ENCODE measurements around the gene KHK.

Gene KHK

DNA sequence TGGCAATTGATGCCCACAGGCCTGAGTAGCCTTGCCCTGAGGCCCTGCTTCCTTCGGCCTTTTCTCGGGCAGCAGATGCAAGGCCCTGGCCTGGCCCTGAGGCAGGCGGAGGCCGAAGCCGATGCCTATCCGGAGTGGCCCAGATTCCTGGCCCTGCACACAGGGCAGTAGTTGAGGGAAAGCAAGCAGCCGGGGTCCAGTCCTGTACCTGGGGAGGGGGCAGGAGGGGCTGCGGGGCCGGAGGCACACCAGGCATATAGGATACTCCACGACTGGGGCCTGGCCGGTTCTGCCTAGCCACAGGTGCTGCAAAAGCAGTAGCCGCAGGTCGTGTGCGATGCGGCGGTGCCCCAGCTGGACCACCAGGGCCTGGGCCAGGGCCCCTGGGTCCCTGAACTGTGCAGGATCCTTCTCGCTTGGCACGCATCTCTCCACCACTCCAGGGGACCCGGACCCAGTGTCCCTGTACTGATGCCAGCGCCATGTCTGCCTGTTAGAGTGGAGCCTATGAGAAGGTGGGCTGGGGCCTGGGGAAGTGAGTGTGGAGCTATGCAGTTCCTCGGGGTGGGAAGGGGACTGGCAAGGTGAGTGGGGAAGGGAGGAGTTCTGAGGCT lies 50.9 kb downstream of the KHK start:
- H3K9me3 ChIP-seq (ENCODE audit: control insufficient read depth, insufficient read depth, low read depth, low read length) = no peaks in the 10 kb centered on the region
- no peaks in the 10 kb centered on the region for H3K4me1 ChIP-seq (ENCODE audit: control insufficient read depth, insufficient read depth, low read length)
- H3K4me3 ChIP-seq (ENCODE audit: low read depth, low read length) = no peak overlapping the region
- no peak overlapping the region for H3K27ac ChIP-seq (ENCODE audit: extremely low read depth, low read depth, low read length)
- H3K36me3 ChIP-seq (ENCODE audit: control insufficient read depth in 2 of 2, insufficient read depth in 1 of 2, low read length in 2 of 2) = peaks cover 4 to 7% of the 10 kb centered on the region in 2 experiments; a peak in 1 of 3 replicates
- POLR2A ChIA-PET = no interaction called here
- CTCF ChIA-PET = interaction anchor here (0.8 kb wide), 1 partner anchor 144 kb away, joined by 3 read pairs; no protein-coding TSS in a partner anchor
- TF ChIP-seq SP2 (tag by site-specific recombination; IDR thresholded peaks at IDR 0.05) = no peak
- no peak for TF ChIP-seq REPIN1 (tag by site-specific recombination; IDR thresholded peaks at IDR 0.05; ENCODE audit: low read depth)
- TF ChIP-seq, protein P1, sequence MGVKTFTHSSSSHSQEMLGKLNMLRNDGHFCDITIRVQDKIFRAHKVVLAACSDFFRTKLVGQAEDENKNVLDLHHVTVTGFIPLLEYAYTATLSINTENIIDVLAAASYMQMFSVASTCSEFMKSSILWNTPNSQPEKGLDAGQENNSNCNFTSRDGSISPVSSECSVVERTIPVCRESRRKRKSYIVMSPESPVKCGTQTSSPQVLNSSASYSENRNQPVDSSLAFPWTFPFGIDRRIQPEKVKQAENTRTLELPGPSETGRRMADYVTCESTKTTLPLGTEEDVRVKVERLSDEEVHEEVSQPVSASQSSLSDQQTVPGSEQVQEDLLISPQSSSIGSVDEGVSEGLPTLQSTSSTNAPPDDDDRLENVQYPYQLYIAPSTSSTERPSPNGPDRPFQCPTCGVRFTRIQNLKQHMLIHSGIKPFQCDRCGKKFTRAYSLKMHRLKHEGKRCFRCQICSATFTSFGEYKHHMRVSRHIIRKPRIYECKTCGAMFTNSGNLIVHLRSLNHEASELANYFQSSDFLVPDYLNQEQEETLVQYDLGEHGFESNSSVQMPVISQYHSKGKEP (tag by site-specific recombination; IDR thresholded peaks at IDR 0.05) = no peak
- TF ChIP-seq HOXC10 (CRISPR knock-in tag; IDR thresholded peaks at IDR 0.05) = no peak
- TF ChIP-seq ZNF621 (tag by site-specific recombination; IDR thresholded peaks at IDR 0.05) = no peak
- no peak for TF ChIP-seq ZNF114 (tag by site-specific recombination; IDR thresholded peaks at IDR 0.05)
- TF ChIP-seq KLF8 (tag by site-specific recombination; IDR thresholded peaks at IDR 0.05) = no peak
- TF ChIP-seq ZNF843 (tag by site-specific recombination; IDR thresholded peaks at IDR 0.05) = no peak
- TF ChIP-seq, protein P2, sequence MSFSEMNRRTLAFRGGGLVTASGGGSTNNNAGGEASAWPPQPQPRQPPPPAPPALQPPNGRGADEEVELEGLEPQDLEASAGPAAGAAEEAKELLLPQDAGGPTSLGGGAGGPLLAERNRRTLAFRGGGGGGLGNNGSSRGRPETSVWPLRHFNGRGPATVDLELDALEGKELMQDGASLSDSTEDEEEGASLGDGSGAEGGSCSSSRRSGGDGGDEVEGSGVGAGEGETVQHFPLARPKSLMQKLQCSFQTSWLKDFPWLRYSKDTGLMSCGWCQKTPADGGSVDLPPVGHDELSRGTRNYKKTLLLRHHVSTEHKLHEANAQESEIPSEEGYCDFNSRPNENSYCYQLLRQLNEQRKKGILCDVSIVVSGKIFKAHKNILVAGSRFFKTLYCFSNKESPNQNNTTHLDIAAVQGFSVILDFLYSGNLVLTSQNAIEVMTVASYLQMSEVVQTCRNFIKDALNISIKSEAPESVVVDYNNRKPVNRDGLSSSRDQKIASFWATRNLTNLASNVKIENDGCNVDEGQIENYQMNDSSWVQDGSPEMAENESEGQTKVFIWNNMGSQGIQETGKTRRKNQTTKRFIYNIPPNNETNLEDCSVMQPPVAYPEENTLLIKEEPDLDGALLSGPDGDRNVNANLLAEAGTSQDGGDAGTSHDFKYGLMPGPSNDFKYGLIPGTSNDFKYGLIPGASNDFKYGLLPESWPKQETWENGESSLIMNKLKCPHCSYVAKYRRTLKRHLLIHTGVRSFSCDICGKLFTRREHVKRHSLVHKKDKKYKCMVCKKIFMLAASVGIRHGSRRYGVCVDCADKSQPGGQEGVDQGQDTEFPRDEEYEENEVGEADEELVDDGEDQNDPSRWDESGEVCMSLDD (tag by site-specific recombination; IDR thresholded peaks at IDR 0.05) = no peak
- no peak for TF ChIP-seq ZBTB20 (tag by site-specific recombination; IDR thresholded peaks at IDR 0.05)
- TF ChIP-seq, protein P3, sequence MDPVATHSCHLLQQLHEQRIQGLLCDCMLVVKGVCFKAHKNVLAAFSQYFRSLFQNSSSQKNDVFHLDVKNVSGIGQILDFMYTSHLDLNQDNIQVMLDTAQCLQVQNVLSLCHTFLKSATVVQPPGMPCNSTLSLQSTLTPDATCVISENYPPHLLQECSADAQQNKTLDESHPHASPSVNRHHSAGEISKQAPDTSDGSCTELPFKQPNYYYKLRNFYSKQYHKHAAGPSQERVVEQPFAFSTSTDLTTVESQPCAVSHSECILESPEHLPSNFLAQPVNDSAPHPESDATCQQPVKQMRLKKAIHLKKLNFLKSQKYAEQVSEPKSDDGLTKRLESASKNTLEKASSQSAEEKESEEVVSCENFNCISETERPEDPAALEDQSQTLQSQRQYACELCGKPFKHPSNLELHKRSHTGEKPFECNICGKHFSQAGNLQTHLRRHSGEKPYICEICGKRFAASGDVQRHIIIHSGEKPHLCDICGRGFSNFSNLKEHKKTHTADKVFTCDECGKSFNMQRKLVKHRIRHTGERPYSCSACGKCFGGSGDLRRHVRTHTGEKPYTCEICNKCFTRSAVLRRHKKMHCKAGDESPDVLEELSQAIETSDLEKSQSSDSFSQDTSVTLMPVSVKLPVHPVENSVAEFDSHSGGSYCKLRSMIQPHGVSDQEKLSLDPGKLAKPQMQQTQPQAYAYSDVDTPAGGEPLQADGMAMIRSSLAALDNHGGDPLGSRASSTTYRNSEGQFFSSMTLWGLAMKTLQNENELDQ (tag by site-specific recombination; IDR thresholded peaks at IDR 0.05; ENCODE audit: low read depth) = no peak
- TF ChIP-seq, protein P4, sequence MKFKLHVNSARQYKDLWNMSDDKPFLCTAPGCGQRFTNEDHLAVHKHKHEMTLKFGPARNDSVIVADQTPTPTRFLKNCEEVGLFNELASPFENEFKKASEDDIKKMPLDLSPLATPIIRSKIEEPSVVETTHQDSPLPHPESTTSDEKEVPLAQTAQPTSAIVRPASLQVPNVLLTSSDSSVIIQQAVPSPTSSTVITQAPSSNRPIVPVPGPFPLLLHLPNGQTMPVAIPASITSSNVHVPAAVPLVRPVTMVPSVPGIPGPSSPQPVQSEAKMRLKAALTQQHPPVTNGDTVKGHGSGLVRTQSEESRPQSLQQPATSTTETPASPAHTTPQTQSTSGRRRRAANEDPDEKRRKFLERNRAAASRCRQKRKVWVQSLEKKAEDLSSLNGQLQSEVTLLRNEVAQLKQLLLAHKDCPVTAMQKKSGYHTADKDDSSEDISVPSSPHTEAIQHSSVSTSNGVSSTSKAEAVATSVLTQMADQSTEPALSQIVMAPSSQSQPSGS (tag by site-specific recombination; IDR thresholded peaks at IDR 0.05; ENCODE audit: low read depth) = no peak
- no peak for TF ChIP-seq ZNF138 (tag by site-specific recombination; IDR thresholded peaks at IDR 0.05; ENCODE audit: borderline replicate concordance)
- TF ChIP-seq ZNF132 (tag by site-specific recombination; IDR thresholded peaks at IDR 0.05; ENCODE audit: borderline replicate concordance) = no peak

DNA sequence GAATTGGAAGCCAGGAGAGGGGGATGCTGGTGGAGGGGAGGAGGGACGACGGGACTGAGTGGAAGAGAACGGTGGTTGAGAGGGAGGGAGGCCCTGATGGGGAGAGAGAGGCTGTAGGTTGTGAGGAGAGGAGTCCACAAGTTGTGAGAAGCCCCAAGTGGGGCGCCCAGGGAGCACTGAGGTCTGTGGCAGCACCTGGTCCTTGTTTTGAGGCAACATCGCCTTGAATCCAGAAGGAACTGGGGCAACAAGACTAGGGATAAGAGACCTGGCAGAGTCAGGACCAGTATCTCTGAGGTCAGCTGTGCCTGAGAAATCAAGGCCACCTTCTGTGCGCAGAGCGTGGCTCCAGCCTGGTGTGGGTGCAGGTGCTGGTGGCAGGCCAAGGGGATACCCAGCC lies 51.5 kb downstream of the KHK start:
- CTCF ChIA-PET = no interaction called here
- POLR2A ChIA-PET = no interaction called here
- TF ChIP-seq, protein P5, sequence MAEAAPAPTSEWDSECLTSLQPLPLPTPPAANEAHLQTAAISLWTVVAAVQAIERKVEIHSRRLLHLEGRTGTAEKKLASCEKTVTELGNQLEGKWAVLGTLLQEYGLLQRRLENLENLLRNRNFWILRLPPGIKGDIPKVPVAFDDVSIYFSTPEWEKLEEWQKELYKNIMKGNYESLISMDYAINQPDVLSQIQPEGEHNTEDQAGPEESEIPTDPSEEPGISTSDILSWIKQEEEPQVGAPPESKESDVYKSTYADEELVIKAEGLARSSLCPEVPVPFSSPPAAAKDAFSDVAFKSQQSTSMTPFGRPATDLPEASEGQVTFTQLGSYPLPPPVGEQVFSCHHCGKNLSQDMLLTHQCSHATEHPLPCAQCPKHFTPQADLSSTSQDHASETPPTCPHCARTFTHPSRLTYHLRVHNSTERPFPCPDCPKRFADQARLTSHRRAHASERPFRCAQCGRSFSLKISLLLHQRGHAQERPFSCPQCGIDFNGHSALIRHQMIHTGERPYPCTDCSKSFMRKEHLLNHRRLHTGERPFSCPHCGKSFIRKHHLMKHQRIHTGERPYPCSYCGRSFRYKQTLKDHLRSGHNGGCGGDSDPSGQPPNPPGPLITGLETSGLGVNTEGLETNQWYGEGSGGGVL (tag by site-specific recombination; IDR thresholded peaks at IDR 0.05) = 0 out of 2 replicates have a peak, but pooled peaks have one; percentile 1
- TF ChIP-seq ZEB2 (tag by site-specific recombination; IDR thresholded peaks at IDR 0.05) = no peak

More for the DNA sequence above, 51.5 kb downstream of the KHK start:
- H3K4me3 ChIP-seq (ENCODE audit: low read depth, low read length) = no peak overlapping the region
- H3K4me1 ChIP-seq (ENCODE audit: control insufficient read depth, insufficient read depth, low read length) = no peaks in the 10 kb centered on the region
- H3K9me3 ChIP-seq (ENCODE audit: control insufficient read depth, insufficient read depth, low read depth, low read length) = no peaks in the 10 kb centered on the region
- H3K27ac ChIP-seq (ENCODE audit: extremely low read depth, low read depth, low read length) = no peak overlapping the region
- H3K36me3 ChIP-seq (ENCODE audit: control insufficient read depth in 2 of 2, insufficient read depth in 1 of 2, low read length in 2 of 2) = peaks cover 0 to under 1% of the 10 kb centered on the region in 2 experiments; a peak in 1 of 3 replicates
